Neural cell (in vitro differentiated cells): Measurements from ENCODE around the gene CYP4B1. TPM values are rescaled to one million over a fixed set of nuclear protein-coding genes. Genes with fewer than 3 reads are reported as not detected.

Experiments used
- H2AFZ ChIP-seq: fragments of 200-600, 300-800 bp; sonication (generic), shearing (Covaris generic); 2 replicates; pipeline ENCODE4 v1.6.0; 2014; ENCODE audit warnings: low read depth, mild to moderate bottlenecking, antibody characterized with exemption, low read length, moderate library complexity
- H3F3A ChIP-seq: fragments of 200-600 bp; shearing (Covaris generic); 2 replicates; pipeline ENCODE4 v1.6.1; 2016; ENCODE audit warnings: mild to moderate bottlenecking, moderate library complexity, mixed read lengths, antibody characterized with exemption, low read length; ENCODE audit not compliant: insufficient read depth, poor library complexity, severe bottlenecking
- H3K27ac ChIP-seq: fragments of 200-600, 300-800 bp; sonication (generic), shearing (Covaris generic); 2 replicates; pipeline ENCODE4 v1.5.1; 2014; ENCODE audit warnings: mild to moderate bottlenecking, low read length, moderate library complexity
- H3K27me3 ChIP-seq: fragments of 300-800, 200-600 bp; sonication (generic), shearing (Covaris generic); 2 replicates; pipeline ENCODE4 v1.6.0; 2014; ENCODE audit warnings: mild to moderate bottlenecking, low read depth, low read length, moderate library complexity; ENCODE audit not compliant: insufficient read depth
- H3K36me3 ChIP-seq: fragments of 300-800, 200-600 bp; sonication (generic), shearing (Covaris generic); 2 replicates; pipeline ENCODE4 v1.5.1; 2014; ENCODE audit warnings: mild to moderate bottlenecking, antibody characterized with exemption, low read length, moderate library complexity; ENCODE audit not compliant: insufficient read depth
- H3K4me2 ChIP-seq: fragments of 300-800, 200-600 bp; sonication (generic), shearing (Covaris generic); 2 replicates; pipeline ENCODE4 v1.6.0; 2014; ENCODE audit warnings: mild to moderate bottlenecking, low read length
- H3K4me3 ChIP-seq: fragments of 300-800, 200-600 bp; sonication (generic), shearing (Covaris generic); 2 replicates; pipeline ENCODE4 v1.5.1; 2014; ENCODE audit warnings: mild to moderate bottlenecking, low read length, moderate library complexity
- H3K79me2 ChIP-seq: fragments of 200-600 bp; shearing (Covaris generic); replicated peaks from 2 replicates; pipeline ENCODE4 v1.6.0; 2014; ENCODE audit warnings: mild to moderate bottlenecking, low read length, moderate library complexity; ENCODE audit not compliant: insufficient read depth
- H3K9ac ChIP-seq: fragments of 300-800, 200-600 bp; sonication (generic), shearing (Covaris generic); 2 replicates; pipeline ENCODE4 v1.6.1; 2016; ENCODE audit warnings: mild to moderate bottlenecking, low read length, mixed read lengths
- H3K9me2 ChIP-seq: fragments of 200-600 bp; shearing (Covaris generic); 2 replicates; pipeline ENCODE4 v1.6.1; 2016; ENCODE audit warnings: mild to moderate bottlenecking, low read length, mixed read lengths; ENCODE audit not compliant: insufficient read depth
- H3K9me3 ChIP-seq: fragments of 200-600, 300-800 bp; sonication (generic), shearing (Covaris generic); 2 replicates; pipeline ENCODE4 v1.6.1; 2016; ENCODE audit warnings: mild to moderate bottlenecking, mixed run types, low read length, moderate library complexity, mixed read lengths
- H4K20me1 ChIP-seq: fragments of 200-600 bp; shearing (Covaris generic); 2 replicates; pipeline ENCODE4 v1.6.1; 2016; ENCODE audit warnings: mild to moderate bottlenecking, mixed run types; ENCODE audit not compliant: insufficient read depth
- EP300 ChIP-seq: fragments of 450-650 bp; conservative IDR thresholded peaks from 2 replicates; pipeline ENCODE4 v1.6.1; 2014; ENCODE audit warnings: antibody characterized with exemption, mild to moderate bottlenecking, moderate library complexity; ENCODE audit not compliant: poor library complexity, severe bottlenecking
- EZH2 ChIP-seq: fragments of 200-600, 300-800 bp; shearing (Covaris generic), sonication (generic); IDR thresholded peaks from 2 replicates; pipeline ENCODE4 v1.6.1; 2014; ENCODE audit warnings: antibody characterized with exemption, low read length, borderline replicate concordance, mild to moderate bottlenecking; ENCODE audit not compliant: insufficient read depth, poor library complexity, severe bottlenecking
- MXI1 ChIP-seq: fragments of 450-650 bp; conservative IDR thresholded peaks from 2 replicates; pipeline ENCODE4 v1.6.1; 2014; ENCODE audit warnings: antibody characterized with exemption, mild to moderate bottlenecking; ENCODE audit not compliant: poor library complexity, severe bottlenecking
- POLR2AphosphoS5 ChIP-seq: IDR thresholded peaks from 2 replicates; pipeline ENCODE4 v1.6.1; 2012
- RAD21 ChIP-seq: fragments of 450-650 bp; conservative IDR thresholded peaks from 2 replicates; pipeline ENCODE4 v1.6.1; 2014; ENCODE audit warnings: antibody characterized with exemption, mild to moderate bottlenecking, moderate library complexity
- REST ChIP-seq: IDR thresholded peaks from 2 replicates; pipeline ENCODE4 v1.6.1; 2012; ENCODE audit warnings: borderline replicate concordance
- SMC3 ChIP-seq: fragments of 450-650 bp; conservative IDR thresholded peaks from 2 replicates; pipeline ENCODE4 v1.6.1; 2014; ENCODE audit warnings: antibody characterized with exemption, mild to moderate bottlenecking, moderate library complexity; ENCODE audit not compliant: poor library complexity
- TAF1 ChIP-seq: IDR thresholded peaks from 2 replicates; pipeline ENCODE4 v1.6.1; 2012; ENCODE audit warnings: low read depth
- polyA plus RNA-seq: library from polyadenylated mRNA; depleted of rRNA; stranded (reverse); fragments of >200 nt; gene quantifications from 2 replicates; pipeline ENCODE4 v1.2.3, GENCODE V29; 2014
- TF ChIP-seq, protein P1 (sequence below): fragments of 450-650 bp; IDR thresholded peaks from 2 replicates; pipeline ENCODE4 v1.5.1; 2014; ENCODE audit warnings: antibody characterized with exemption, mild to moderate bottlenecking, moderate library complexity; ENCODE audit not compliant: poor library complexity, severe bottlenecking

Gene CYP4B1
- polyA plus RNA-seq, 1 donor from 2014 or later = not detected

GRCh38 chr1:46812996-46813857 is 14.4 kb downstream of the CYP4B1 start:
- no peaks in the 10 kb centered on the region for H3F3A ChIP-seq
- TF ChIP-seq EZH2 = no peak
- TF ChIP-seq MXI1 = no peak
- TF ChIP-seq, protein P1, sequence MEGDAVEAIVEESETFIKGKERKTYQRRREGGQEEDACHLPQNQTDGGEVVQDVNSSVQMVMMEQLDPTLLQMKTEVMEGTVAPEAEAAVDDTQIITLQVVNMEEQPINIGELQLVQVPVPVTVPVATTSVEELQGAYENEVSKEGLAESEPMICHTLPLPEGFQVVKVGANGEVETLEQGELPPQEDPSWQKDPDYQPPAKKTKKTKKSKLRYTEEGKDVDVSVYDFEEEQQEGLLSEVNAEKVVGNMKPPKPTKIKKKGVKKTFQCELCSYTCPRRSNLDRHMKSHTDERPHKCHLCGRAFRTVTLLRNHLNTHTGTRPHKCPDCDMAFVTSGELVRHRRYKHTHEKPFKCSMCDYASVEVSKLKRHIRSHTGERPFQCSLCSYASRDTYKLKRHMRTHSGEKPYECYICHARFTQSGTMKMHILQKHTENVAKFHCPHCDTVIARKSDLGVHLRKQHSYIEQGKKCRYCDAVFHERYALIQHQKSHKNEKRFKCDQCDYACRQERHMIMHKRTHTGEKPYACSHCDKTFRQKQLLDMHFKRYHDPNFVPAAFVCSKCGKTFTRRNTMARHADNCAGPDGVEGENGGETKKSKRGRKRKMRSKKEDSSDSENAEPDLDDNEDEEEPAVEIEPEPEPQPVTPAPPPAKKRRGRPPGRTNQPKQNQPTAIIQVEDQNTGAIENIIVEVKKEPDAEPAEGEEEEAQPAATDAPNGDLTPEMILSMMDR = no peak
- no peak for TF ChIP-seq SMC3
- TF ChIP-seq RAD21 = no peak
- no peak for TF ChIP-seq TAF1
- no peak for TF ChIP-seq POLR2AphosphoS5
- no peak for TF ChIP-seq EP300
- no peak for TF ChIP-seq REST
- H3K4me3 ChIP-seq = no peak overlapping the region
- H3K4me2 ChIP-seq = no peak overlapping the region
- H4K20me1 ChIP-seq = no peaks in the 10 kb centered on the region
- H3K9ac ChIP-seq = no peak overlapping the region
- H2AFZ ChIP-seq = no peak overlapping the region
- no peaks in the 10 kb centered on the region for H3K9me2 ChIP-seq
- no peaks in the 10 kb centered on the region for H3K27me3 ChIP-seq
- no peaks in the 10 kb centered on the region for H3K79me2 ChIP-seq
- no peak overlapping the region for H3K27ac ChIP-seq
- H3K36me3 ChIP-seq = no peaks in the 10 kb centered on the region
- no peaks in the 10 kb centered on the region for H3K9me3 ChIP-seq

DNA sequence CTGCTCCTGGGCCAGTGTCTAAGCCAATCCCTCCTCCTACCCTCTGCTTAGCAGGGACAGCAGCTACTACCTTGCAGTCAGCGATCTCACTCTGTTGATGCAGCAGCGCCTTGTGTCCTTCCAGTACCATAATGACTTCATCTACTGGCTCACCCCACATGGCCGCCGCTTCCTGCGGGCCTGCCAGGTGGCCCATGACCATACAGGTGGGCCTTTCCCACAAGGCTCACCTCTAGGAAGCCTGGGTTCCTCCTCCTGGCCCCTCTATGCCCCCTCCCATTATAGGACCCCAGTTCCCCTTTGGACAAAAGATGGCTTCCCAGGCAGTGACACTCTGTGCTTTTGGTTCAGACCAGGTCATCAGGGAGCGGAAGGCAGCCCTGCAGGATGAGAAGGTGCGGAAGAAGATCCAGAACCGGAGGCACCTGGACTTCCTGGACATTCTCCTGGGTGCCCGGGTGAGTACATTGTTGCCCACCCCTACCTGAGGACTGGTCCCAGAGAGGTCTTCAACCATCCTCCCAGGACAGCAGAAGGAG is 15.1 kb downstream of the CYP4B1 start:
- Histone ChIP-seq H3K27me3 (no peaks in the 10 kb centered on the region), H3K9me2 (no peaks in the 10 kb centered on the region), H2AFZ (no peak overlapping the region), H3K4me2 (no peak overlapping the region), H4K20me1 (no peaks in the 10 kb centered on the region), H3K27ac (no peak overlapping the region), H3F3A (no peaks in the 10 kb centered on the region), H3K4me3 (no peak overlapping the region), H3K9me3 (no peaks in the 10 kb centered on the region), H3K9ac (no peak overlapping the region), H3K36me3 (no peaks in the 10 kb centered on the region), H3K79me2 (no peaks in the 10 kb centered on the region)
- TF ChIP-seq EZH2 = no peak
- no peak for TF ChIP-seq EP300
- no peak for TF ChIP-seq SMC3
- no peak for TF ChIP-seq REST
- TF ChIP-seq, protein P1 = no peak
- TF ChIP-seq MXI1 = no peak
- TF ChIP-seq POLR2AphosphoS5 = no peak
